NCI-H69 (cell line): Measurements from ENCODE around the gene STARD10.

ENCODE experiments used
- DNase-seq: peaks from one replicate; lab custom pipeline; 2025; lab: John Stamatoyannopoulos, UW

Gene STARD10

DNA sequence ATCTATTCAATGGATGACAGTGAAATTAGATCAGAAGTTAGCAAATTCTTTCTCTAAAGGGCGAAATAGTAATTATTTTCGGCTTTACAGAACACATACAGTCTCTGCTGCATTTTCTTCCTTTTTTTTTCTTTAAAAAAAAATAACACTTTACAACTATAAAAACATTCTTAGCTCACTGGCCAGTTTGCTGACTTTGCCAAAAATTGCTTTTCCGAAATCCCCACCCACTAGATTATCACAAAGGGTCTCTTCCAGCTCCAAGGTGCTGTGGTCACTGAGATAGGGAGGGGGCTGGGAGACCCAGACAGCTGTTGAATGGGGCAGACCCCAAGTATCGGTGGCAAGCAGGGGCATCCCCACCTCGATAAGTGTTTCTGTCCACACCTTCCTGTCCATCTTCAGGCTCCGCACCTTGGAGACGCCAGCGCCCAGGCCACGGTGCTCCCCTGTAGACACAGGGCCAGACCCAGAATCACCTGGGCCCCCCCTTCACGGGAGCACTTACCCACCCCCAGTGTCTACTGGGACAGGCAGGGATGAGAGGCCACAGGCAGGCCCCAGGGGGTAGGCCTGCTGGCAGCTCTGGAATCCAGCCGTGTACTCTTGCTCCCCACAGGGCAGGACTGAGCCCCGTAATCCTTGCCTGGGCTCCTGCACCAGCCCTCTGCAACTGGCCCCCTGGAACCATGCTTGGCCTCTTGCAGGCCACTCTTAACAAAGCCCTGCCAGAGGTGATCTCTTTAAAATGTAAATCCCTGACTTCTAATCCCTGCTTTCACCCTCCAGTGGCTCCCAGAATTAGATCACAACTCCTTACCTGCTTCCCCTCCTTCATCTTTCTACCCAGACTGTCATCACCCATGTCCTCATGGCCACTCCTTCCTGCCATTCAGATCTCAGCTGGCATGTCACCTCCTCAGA lies 88.1 kb downstream of the STARD10 start:
- no peak for DNase-seq

DNA sequence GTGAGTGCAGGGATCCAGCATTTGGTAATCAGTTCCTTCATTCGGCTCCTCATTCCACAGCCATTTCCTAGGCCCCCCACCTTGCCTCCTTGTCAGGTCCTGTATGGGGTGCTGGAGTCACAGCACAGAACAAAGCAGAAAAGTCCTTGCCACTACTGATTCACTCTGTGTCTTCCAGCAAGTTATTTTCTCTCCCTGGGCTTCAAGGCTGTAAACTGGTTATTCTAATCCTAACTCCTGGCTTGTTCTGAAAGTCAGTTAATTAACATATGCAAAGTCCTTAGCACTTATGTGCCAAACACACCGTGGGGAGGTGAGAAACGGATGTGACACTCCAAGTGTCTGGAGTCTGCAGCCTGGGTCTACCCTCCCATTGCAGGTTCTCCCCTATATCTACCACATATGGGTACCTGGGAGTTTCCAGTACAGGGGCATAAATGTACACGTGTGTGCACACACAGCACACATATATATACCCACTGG lies 89.0 kb downstream of the STARD10 start:
- no peak for DNase-seq
